GM12891 (cell line): ENCODE results near the gene USP17L13.
"Not testable (repeated sequence)": the region's sequence is repeated elsewhere in the genome, so short reads cannot be mapped to it uniquely, and the experiment has no call there.

Experiments used
- PAX5 ChIP-seq: IDR thresholded peaks from 2 replicates; pipeline ENCODE4 v1.6.1; 2011; ENCODE audit warnings: low read length, moderate library complexity, mild to moderate bottlenecking; ENCODE audit not compliant: insufficient read depth, severe bottlenecking
- POLR2A ChIP-seq: IDR thresholded peaks from 2 replicates; pipeline ENCODE4 v1.6.1; 2011; ENCODE audit warnings: low read depth, low read length, control low read depth
- POLR2AphosphoS5 ChIP-seq: IDR thresholded peaks from 2 replicates; pipeline ENCODE4 v1.6.1; 2011; ENCODE audit warnings: low read depth, low read length, control low read depth
- POU2F2 ChIP-seq: IDR thresholded peaks from 2 replicates; pipeline ENCODE4 v1.6.1; 2011; ENCODE audit warnings: low read depth, mild to moderate bottlenecking, control low read depth, low read length, moderate library complexity
- SPI1 ChIP-seq: IDR thresholded peaks from 2 replicates; pipeline ENCODE4 v1.6.1; 2011; ENCODE audit warnings: low read depth, low read length, control low read depth
- TAF1 ChIP-seq: IDR thresholded peaks from 2 replicates; pipeline ENCODE4 v1.6.1; 2011; ENCODE audit warnings: low read depth, low read length, control low read depth

- TF ChIP-seq POLR2A, POLR2AphosphoS5, TAF1, SPI1, POU2F2, PAX5: not testable (repeated sequence)
These were observed 4.8 kb upstream of the USP17L13 start, which contains the start of gene USP17L12 for GRCh38 chr4:9219852-9220251.
